SK-N-SH treated with all-trans-retinoic acid at 6 μM for 48 hours (cell line): ENCODE data around the gene TBXA2R.

Experiments used
- CREB5 ChIP-seq: fragments of 250-450 bp; sonication (Bioruptor Pico); IDR thresholded peaks from 2 replicates; pipeline ENCODE4 v1.5.1; 2020; ENCODE audit warnings: low read depth, mild to moderate bottlenecking, moderate library complexity
- ESRRG ChIP-seq: fragments of 250-450 bp; sonication (Bioruptor Pico); IDR thresholded peaks from 2 replicates; pipeline ENCODE4 v1.6.1; 2021; ENCODE audit warnings: mild to moderate bottlenecking
- GLIS3 ChIP-seq: fragments of 250-450 bp; sonication (Bioruptor Pico); IDR thresholded peaks from 2 replicates; pipeline ENCODE4 v1.5.0; 2020; ENCODE audit warnings: mild to moderate bottlenecking, moderate library complexity
- PATZ1 ChIP-seq: fragments of 250-450 bp; sonication (Bioruptor Pico); IDR thresholded peaks from 2 replicates; pipeline ENCODE4 v1.8.0; 2020; ENCODE audit warnings: mild to moderate bottlenecking, moderate library complexity, borderline replicate concordance
- RARB ChIP-seq: fragments of 250-450 bp; sonication (Bioruptor Pico); IDR thresholded peaks from 2 replicates; pipeline ENCODE4 v1.8.0; 2021; ENCODE audit warnings: mild to moderate bottlenecking, moderate library complexity
- ZFP3 ChIP-seq: fragments of 250-450 bp; sonication (Bioruptor Pico); IDR thresholded peaks from 2 replicates; pipeline ENCODE4 v1.5.0; 2020; ENCODE audit warnings: mild to moderate bottlenecking, moderate library complexity
- ZFP30 ChIP-seq: fragments of 450-650 bp; formaldehyde crosslinking; IDR thresholded peaks from 2 replicates; pipeline ENCODE4 v1.5.0; 2022; ENCODE audit warnings: mild to moderate bottlenecking, moderate library complexity
- ZNF565 ChIP-seq: fragments of 450-650 bp; formaldehyde crosslinking; conservative IDR thresholded peaks from 2 replicates; pipeline ENCODE4 v1.5.0; 2020; ENCODE audit warnings: low read depth, mild to moderate bottlenecking, moderate library complexity
- ZNF70 ChIP-seq: fragments of 450-650 bp; formaldehyde crosslinking; IDR thresholded peaks from 2 replicates; pipeline ENCODE4 v1.5.0; 2020; ENCODE audit warnings: mild to moderate bottlenecking, moderate library complexity
- TF ChIP-seq, protein P1 (sequence below): fragments of 250-450 bp; sonication (Bioruptor Pico); IDR thresholded peaks from 2 replicates; pipeline ENCODE4 v1.8.0; 2021; ENCODE audit warnings: low read depth, mild to moderate bottlenecking, moderate library complexity, borderline replicate concordance

DNA sequence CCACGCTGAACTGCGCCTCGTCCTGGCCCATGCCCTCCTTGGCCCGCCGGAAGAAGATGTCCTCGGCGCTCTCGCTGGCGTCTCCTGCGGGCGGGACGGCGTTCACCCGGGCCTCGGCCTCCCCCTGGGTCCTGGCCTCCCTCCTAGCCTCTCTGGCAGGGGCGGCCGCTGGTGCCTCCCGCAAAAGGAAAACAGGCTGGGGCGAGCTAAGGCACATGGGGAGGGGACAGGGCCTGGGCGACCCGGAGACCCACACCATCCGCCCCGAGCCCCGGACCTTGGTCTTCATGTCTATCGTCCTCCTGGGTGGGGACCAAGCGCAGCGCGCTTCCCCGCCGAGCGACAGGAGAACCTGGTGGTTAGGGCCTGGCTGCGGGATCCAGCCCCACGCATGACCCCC lies 5.7 kb upstream of the TBXA2R start:
- no peak for TF ChIP-seq ZNF70 (CRISPR knock-in tag)
- no peak for TF ChIP-seq GLIS3 (CRISPR knock-in tag)
- no peak for TF ChIP-seq PATZ1
- no peak for TF ChIP-seq ZFP3 (CRISPR knock-in tag)
- TF ChIP-seq RARB = no peak
- TF ChIP-seq ZFP30 (CRISPR knock-in tag) = no peak
- no peak for TF ChIP-seq CREB5
- no peak for TF ChIP-seq ESRRG (CRISPR knock-in tag)
- no peak for TF ChIP-seq ZNF565 (CRISPR knock-in tag)
- TF ChIP-seq, protein P1, sequence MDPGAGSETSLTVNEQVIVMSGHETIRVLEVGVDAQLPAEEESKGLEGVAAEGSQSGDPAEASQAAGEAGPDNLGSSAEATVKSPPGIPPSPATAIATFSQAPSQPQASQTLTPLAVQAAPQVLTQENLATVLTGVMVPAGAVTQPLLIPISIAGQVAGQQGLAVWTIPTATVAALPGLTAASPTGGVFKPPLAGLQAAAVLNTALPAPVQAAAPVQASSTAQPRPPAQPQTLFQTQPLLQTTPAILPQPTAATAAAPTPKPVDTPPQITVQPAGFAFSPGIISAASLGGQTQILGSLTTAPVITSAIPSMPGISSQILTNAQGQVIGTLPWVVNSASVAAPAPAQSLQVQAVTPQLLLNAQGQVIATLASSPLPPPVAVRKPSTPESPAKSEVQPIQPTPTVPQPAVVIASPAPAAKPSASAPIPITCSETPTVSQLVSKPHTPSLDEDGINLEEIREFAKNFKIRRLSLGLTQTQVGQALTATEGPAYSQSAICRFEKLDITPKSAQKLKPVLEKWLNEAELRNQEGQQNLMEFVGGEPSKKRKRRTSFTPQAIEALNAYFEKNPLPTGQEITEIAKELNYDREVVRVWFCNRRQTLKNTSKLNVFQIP (CRISPR knock-in tag) = no peak
